ENCODE measurements around the gene SLC43A2.

The SLC43A2 gene

GRCh38 chr17:1625581-1625980 is 3.1 kb downstream of the SLC43A2 start:
- no peak overlapping the region for H3K4me3 ChIP-seq (ENCODE audit: low read depth, low read length)

GRCh38 chr17:1625053-1625452 is 3.6 kb downstream of the SLC43A2 start:
- H3K4me3 ChIP-seq (ENCODE audit: low read depth, low read length) = no peak overlapping the region
- no peak for TF ChIP-seq CTCF (IDR thresholded peaks at IDR 0.05; ENCODE audit: borderline replicate concordance, insufficient read depth, low read depth, low read length)

More at GRCh38 chr17:1625581-1625980, 3.1 kb downstream of the SLC43A2 start:
- no peak for TF ChIP-seq CTCF (IDR thresholded peaks at IDR 0.05; ENCODE audit: borderline replicate concordance, insufficient read depth, low read depth, low read length)

- no peak for TF ChIP-seq CTCF (IDR thresholded peaks at IDR 0.05; ENCODE audit: borderline replicate concordance, insufficient read depth, low read depth, low read length)
- H3K4me3 ChIP-seq (ENCODE audit: low read depth, low read length) = no peak overlapping the region
Observed at GRCh38 chr17:1624650-1625049, 4.0 kb downstream of the SLC43A2 start.

GRCh38 chr17:1623057-1623630 is 5.5 kb downstream of the SLC43A2 start:
- TF ChIP-seq CTCF (IDR thresholded peaks at IDR 0.05; ENCODE audit: borderline replicate concordance, insufficient read depth, low read depth, low read length) = no peak
- H3K4me3 ChIP-seq (ENCODE audit: low read depth, low read length) = no peak overlapping the region

GRCh38 chr17:1621273-1621954 is 7.2 kb downstream of the SLC43A2 start:
- no peak overlapping the region for H3K4me3 ChIP-seq (ENCODE audit: low read depth, low read length)
- TF ChIP-seq CTCF (IDR thresholded peaks at IDR 0.05; ENCODE audit: borderline replicate concordance, insufficient read depth, low read depth, low read length) = no peak

GRCh38 chr17:1620486-1620885 is 8.1 kb downstream of the SLC43A2 start:
- no peak for TF ChIP-seq CTCF (IDR thresholded peaks at IDR 0.05; ENCODE audit: borderline replicate concordance, insufficient read depth, low read depth, low read length)
- H3K4me3 ChIP-seq (ENCODE audit: low read depth, low read length) = no peak overlapping the region

GRCh38 chr17:1617620-1618174 is 10.9 kb downstream of the SLC43A2 start:
- no peak overlapping the region for H3K4me3 ChIP-seq (ENCODE audit: low read depth, low read length)
- TF ChIP-seq CTCF (IDR thresholded peaks at IDR 0.05; ENCODE audit: borderline replicate concordance, insufficient read depth, low read depth, low read length) = no peak
